AG04449 (cell line): ENCODE measurements around the gene SPRR5.

ENCODE experiments used
- CTCF ChIA-PET: fragments of 350-600 bp; formaldehyde crosslinking; extraction: SDS; loops from one replicate; lab custom pipeline; 2021; ENCODE audit warnings: antibody characterized with exemption; lab: Yijun Ruan, JAX
- POLR2A ChIA-PET: fragments of 400-600, 350-600 bp; formaldehyde crosslinking; extraction: SDS; loops from one replicate; lab custom pipeline; 2020; ENCODE audit warnings: antibody characterized with exemption, inconsistent platforms; lab: Yijun Ruan, JAX
- DNase-seq: peaks from one replicate; pipeline ENCODE4 v3.0.0-alpha.2; 2010; ENCODE audit warnings: low read depth, low spot score
- H3K4me3 ChIP-seq: 2 replicates; pipeline ENCODE4 v1.5.1; 2011; ENCODE audit warnings: low read depth, mild to moderate bottlenecking, control low read depth, low read length
- CTCF ChIP-seq: IDR thresholded peaks from one replicate; pipeline ENCODE4 v1.5.1; 2011; ENCODE audit warnings: mild to moderate bottlenecking, moderate library complexity, low read length, control low read depth, inconsistent platforms; ENCODE audit not compliant: insufficient read depth; ENCODE audit errors: missing control alignments

SPRR5 gene

GRCh38 chr1:152946651-152947256 is at the start of gene SPRR5:
TSS of gene SPRR5 (plus strand) at chr1:152947206. CDS start at chr1:152948555, 1,349 bp downstream.
- DNase-seq = no peak
- ChIA-PET CTCF (no interaction called here), POLR2A (no interaction called here)
- H3K4me3 ChIP-seq = no peak within 1 kb of the TSS
- no peak for TF ChIP-seq CTCF

GRCh38 chr1:152899027-152899426 is 48.0 kb upstream of the SPRR5 start:
- CTCF ChIA-PET = interaction anchor here (2.1 kb wide), 1 partner anchor 27 kb away, joined by 10 read pairs; no protein-coding TSS in a partner anchor
- DNase-seq = no peak
- POLR2A ChIA-PET = no interaction called here
- no peak for TF ChIP-seq CTCF
- no peak overlapping the region for H3K4me3 ChIP-seq

GRCh38 chr1:152899883-152900282 is 47.1 kb upstream of the SPRR5 start:
- TF ChIP-seq CTCF = no peak
- ChIA-PET CTCF (interaction anchor here (2.1 to 21.3 kb wide), 2 partner anchors 26 to 29 kb away, joined by 10 to 203 read pairs; no protein-coding TSS in a partner anchor), POLR2A (no interaction called here)
- H3K4me3 ChIP-seq = no peak overlapping the region
- DNase-seq = no peak

- CTCF ChIA-PET = interaction anchor here (1.7 to 21.3 kb wide), 2 partner anchors 24 to 31 kb away, joined by 9 to 203 read pairs; no protein-coding TSS in a partner anchor
- POLR2A ChIA-PET = no interaction called here
- no peak for DNase-seq
- no peak overlapping the region for H3K4me3 ChIP-seq
- TF ChIP-seq CTCF = no peak
Measured at GRCh38 chr1:152901631-152902030, 45.4 kb upstream of the SPRR5 start.

- TF ChIP-seq CTCF = no peak
- CTCF ChIA-PET = interaction anchor here (1.7 to 21.3 kb wide), 2 partner anchors 23 to 32 kb away, joined by 9 to 203 read pairs; no protein-coding TSS in a partner anchor
- no peak for DNase-seq
- H3K4me3 ChIP-seq = no peak overlapping the region
- POLR2A ChIA-PET = no interaction called here
Measured at GRCh38 chr1:152902636-152903035, 44.4 kb upstream of the SPRR5 start.

- no peak for TF ChIP-seq CTCF
- POLR2A ChIA-PET = no interaction called here
- CTCF ChIA-PET = interaction anchor here (21.3 kb wide), 1 partner anchor 34 kb away, joined by 203 read pairs; no protein-coding TSS in a partner anchor
- H3K4me3 ChIP-seq = no peak overlapping the region
- DNase-seq = no peak
Measured at GRCh38 chr1:152904688-152905440, 42.1 kb upstream of the SPRR5 start.
